Osteoblast (primary cell): Measurements from ENCODE around the gene ANO4. TPM values are rescaled to one million over a fixed set of nuclear protein-coding genes. Genes with fewer than 3 reads are reported as not detected.

ENCODE experiments used
- DNase-seq: peaks from one replicate; pipeline ENCODE4 v3.0.0; 2011; ENCODE audit warnings: low spot score, mixed read lengths; ENCODE audit not compliant: insufficient read length; ENCODE audit errors: missing footprints
- H2AFZ ChIP-seq: 2 replicates; pipeline ENCODE4 v1.6.0; 2011; ENCODE audit warnings: mild to moderate bottlenecking, low read length
- H3K27ac ChIP-seq: 2 replicates; pipeline ENCODE4 v1.5.1; 2011; ENCODE audit warnings: mild to moderate bottlenecking, low read depth, low read length, moderate library complexity
- H3K27me3 ChIP-seq: 2 replicates; pipeline ENCODE4 v1.6.0; 2012; ENCODE audit warnings: mild to moderate bottlenecking, control low read depth, inconsistent platforms, low read length, moderate library complexity; ENCODE audit not compliant: insufficient read depth
- H3K36me3 ChIP-seq: 2 replicates; pipeline ENCODE4 v1.5.1; 2011; ENCODE audit warnings: mild to moderate bottlenecking, low read length, control low read depth, moderate library complexity; ENCODE audit not compliant: insufficient read depth
- H3K4me1 ChIP-seq: 2 replicates; pipeline ENCODE4 v1.5.1; 2011; ENCODE audit warnings: mild to moderate bottlenecking, low read length, control low read depth, moderate library complexity; ENCODE audit not compliant: insufficient read depth
- H3K4me2 ChIP-seq: 2 replicates; pipeline ENCODE4 v1.6.0; 2011; ENCODE audit warnings: mild to moderate bottlenecking, low read length; ENCODE audit not compliant: insufficient read depth
- H3K4me3 ChIP-seq: fragments of 200-600 bp; sonication (generic); 3 replicates; pipeline ENCODE4 v1.5.1; 2012; ENCODE audit warnings: mild to moderate bottlenecking, low read length, inconsistent platforms; ENCODE audit not compliant: insufficient read depth
- H3K79me2 ChIP-seq: 2 replicates; pipeline ENCODE4 v1.6.0; 2012; ENCODE audit warnings: mild to moderate bottlenecking, low read length, control low read depth, inconsistent platforms; ENCODE audit not compliant: insufficient read depth
- H3K9me3 ChIP-seq: 2 replicates; pipeline ENCODE4 v1.5.1; 2011; ENCODE audit warnings: low read depth, low read length, control low read depth
- H4K20me1 ChIP-seq: 2 replicates; pipeline ENCODE4 v1.6.0; 2012; ENCODE audit warnings: mild to moderate bottlenecking, low read length, control low read depth; ENCODE audit not compliant: insufficient read depth
- total RNA-seq: library from RNA; depleted of rRNA; stranded (reverse); fragments of >200 nt; gene quantifications from 2 replicates; pipeline ENCODE4 v1.2.3, GENCODE V29; 2012
- TF ChIP-seq, protein P1 (sequence below): IDR thresholded peaks from 2 replicates; pipeline ENCODE4 v1.5.1; 2011; ENCODE audit warnings: mild to moderate bottlenecking, low read depth, low read length, moderate library complexity; ENCODE audit errors: extremely low read depth

Gene ANO4
- total RNA-seq, 1 donor: not detected

DNA sequence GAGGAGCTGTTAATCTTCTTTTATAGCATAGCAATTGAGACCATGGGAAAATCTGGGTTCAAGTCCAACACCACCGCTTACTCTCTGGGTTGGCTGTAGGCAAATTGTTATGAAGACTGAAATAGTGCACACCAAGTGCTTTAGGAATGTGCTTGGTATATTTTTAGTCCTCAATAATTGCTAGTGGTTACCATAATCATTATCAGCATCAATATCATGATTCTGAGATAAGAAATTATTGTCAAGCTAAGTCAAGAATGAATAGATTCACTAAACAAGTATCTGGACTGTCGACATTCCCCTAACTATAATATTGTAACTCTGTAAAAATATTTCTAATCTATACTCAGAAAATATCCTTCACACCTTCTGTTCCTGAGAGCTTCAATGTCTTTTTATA, 48.5 kb downstream of the ANO4 start:
- Histone ChIP-seq H3K4me3 (no peak overlapping the region), H3K4me1 (no peaks in the 10 kb centered on the region), H3K9me3 (no peaks in the 10 kb centered on the region), H4K20me1 (no peaks in the 10 kb centered on the region), H3K27ac (no peak overlapping the region), H3K27me3 (no peaks in the 10 kb centered on the region), H3K4me2 (no peak overlapping the region), H3K79me2 (no peaks in the 10 kb centered on the region), H2AFZ (no peak overlapping the region), H3K36me3 (no peaks in the 10 kb centered on the region)
- no peak for DNase-seq
- TF ChIP-seq, protein P1, sequence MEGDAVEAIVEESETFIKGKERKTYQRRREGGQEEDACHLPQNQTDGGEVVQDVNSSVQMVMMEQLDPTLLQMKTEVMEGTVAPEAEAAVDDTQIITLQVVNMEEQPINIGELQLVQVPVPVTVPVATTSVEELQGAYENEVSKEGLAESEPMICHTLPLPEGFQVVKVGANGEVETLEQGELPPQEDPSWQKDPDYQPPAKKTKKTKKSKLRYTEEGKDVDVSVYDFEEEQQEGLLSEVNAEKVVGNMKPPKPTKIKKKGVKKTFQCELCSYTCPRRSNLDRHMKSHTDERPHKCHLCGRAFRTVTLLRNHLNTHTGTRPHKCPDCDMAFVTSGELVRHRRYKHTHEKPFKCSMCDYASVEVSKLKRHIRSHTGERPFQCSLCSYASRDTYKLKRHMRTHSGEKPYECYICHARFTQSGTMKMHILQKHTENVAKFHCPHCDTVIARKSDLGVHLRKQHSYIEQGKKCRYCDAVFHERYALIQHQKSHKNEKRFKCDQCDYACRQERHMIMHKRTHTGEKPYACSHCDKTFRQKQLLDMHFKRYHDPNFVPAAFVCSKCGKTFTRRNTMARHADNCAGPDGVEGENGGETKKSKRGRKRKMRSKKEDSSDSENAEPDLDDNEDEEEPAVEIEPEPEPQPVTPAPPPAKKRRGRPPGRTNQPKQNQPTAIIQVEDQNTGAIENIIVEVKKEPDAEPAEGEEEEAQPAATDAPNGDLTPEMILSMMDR: no peak

DNA sequence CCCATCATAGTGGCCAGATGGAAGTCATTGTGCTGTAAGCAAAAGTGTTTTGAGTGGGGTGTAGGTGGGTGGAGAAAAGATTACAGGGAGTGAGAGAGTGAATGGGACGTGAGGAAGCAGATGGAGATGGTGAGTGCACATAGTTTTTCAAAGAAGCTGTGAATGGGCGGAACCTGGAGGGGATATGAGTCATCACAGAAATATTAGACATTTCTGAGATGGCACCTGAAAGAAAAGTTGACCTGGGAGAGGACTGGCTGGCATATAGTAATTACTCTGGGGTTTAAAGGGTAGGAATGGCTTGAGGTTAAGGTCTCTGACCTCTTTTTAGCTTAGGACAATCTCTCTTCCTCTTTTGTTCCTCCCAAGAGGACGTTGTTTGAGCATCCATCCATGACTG, 50.5 kb downstream of the ANO4 start:
- no peak overlapping the region for H3K27ac ChIP-seq
- H3K9me3 ChIP-seq: no peaks in the 10 kb centered on the region
- H3K4me3 ChIP-seq: no peak overlapping the region
- H4K20me1 ChIP-seq: no peaks in the 10 kb centered on the region
- H3K79me2 ChIP-seq: no peaks in the 10 kb centered on the region
- H3K4me2 ChIP-seq: no peak overlapping the region
- H3K36me3 ChIP-seq: no peaks in the 10 kb centered on the region
- H3K4me1 ChIP-seq: no peaks in the 10 kb centered on the region
- H2AFZ ChIP-seq: no peak overlapping the region
- H3K27me3 ChIP-seq: no peaks in the 10 kb centered on the region
- no peak for DNase-seq
- TF ChIP-seq, protein P1: no peak

DNA sequence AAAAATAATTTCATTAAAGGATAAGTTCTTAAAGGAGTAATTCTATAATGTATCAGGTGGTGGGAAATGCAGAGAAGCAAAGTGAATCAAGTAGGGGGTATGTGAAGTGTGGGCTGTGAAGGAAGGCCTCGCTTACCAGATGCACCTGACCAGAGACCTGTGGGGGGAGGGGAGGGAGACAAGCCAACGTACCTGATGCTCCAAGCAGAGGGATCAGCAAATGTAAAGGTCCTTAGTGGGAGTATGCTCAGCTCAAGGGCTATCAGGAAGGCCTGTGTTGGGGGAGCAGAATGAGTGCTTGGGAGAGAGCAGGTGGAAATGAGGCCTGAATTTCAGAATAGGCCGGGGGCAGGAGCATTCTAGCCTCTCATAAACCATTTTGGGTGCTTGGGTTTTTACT, 57.1 kb downstream of the ANO4 start:
- DNase-seq: no peak
- no peak overlapping the region for H2AFZ ChIP-seq
- no peak overlapping the region for H3K27ac ChIP-seq
- H3K4me1 ChIP-seq: no peaks in the 10 kb centered on the region
- no peaks in the 10 kb centered on the region for H3K9me3 ChIP-seq
- TF ChIP-seq, protein P1: no peak
- no peaks in the 10 kb centered on the region for H4K20me1 ChIP-seq
- no peak overlapping the region for H3K4me3 ChIP-seq
- H3K4me2 ChIP-seq: no peak overlapping the region
- no peaks in the 10 kb centered on the region for H3K79me2 ChIP-seq
- H3K36me3 ChIP-seq: no peaks in the 10 kb centered on the region
- H3K27me3 ChIP-seq: no peaks in the 10 kb centered on the region

DNA sequence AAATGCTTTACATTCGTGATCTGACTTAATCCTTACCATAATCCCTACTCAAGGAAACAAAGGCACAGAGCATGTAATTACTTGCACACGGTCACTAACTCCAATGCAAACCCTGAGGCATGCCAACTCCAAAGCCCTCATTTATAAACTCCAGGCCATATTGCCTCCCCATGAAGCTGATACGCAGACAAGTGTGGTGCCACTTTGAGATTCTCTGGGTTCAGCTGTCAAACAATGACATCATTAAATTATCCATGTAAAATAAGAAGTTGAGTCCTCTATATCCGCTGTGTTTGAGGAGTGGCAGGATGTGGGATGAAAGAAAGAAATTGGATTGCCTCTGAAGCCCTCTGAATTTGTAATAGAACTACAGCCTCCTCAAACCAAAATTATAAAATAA, 62.8 kb downstream of the ANO4 start:
- TF ChIP-seq, protein P1: no peak
- H3K4me1 ChIP-seq: no peaks in the 10 kb centered on the region
- H3K9me3 ChIP-seq: no peaks in the 10 kb centered on the region

More for the DNA sequence above, 62.8 kb downstream of the ANO4 start:
- no peak overlapping the region for H3K27ac ChIP-seq
- no peaks in the 10 kb centered on the region for H4K20me1 ChIP-seq
- H2AFZ ChIP-seq: no peak overlapping the region
- H3K4me3 ChIP-seq: no peak overlapping the region
- no peak overlapping the region for H3K4me2 ChIP-seq
- H3K27me3 ChIP-seq: no peaks in the 10 kb centered on the region
- no peak for DNase-seq
- no peaks in the 10 kb centered on the region for H3K79me2 ChIP-seq
- no peaks in the 10 kb centered on the region for H3K36me3 ChIP-seq
